Omental fat pad (tissue), 4 donors: ENCODE measurements around the gene PLCG2. TPM values are rescaled to one million over a fixed set of nuclear protein-coding genes. Genes with fewer than 3 reads are reported as not detected.

Experiments
- ATAC-seq: fragments of 150-250 bp; one replicate; pipeline ENCODE4 v1.9.1; 2016; ENCODE audit warnings: mild to moderate bottlenecking, moderate library complexity; ENCODE audit not compliant: low FRiP score
- DNase-seq: peaks from one replicate; pipeline ENCODE4 v3.0.0-alpha.2; 2019; ENCODE audit warnings: low spot score
- total RNA-seq, 4 donors: library from RNA; depleted of rRNA; stranded (reverse); fragments of >200 nt; gene quantifications; one replicate each; pipeline ENCODE4 v1.1.0, GENCODE V29; 2016
- TF ChIP-seq, protein P1 (sequence below), 3 donors: fragments of 450-650 bp; IDR thresholded peaks; one replicate each; pipeline ENCODE4 v1.5.1; 2016 to 2017; ENCODE audit warnings: antibody characterized with exemption in 3 of 3, mild to moderate bottlenecking in 3 of 3, moderate library complexity in 2 of 3

PLCG2 gene
- total RNA-seq, 4 donors from 2014 or later, result 8.3 to 59.6 (median 19.9) TPM

GRCh38 chr16:81910366-81910885 lies 131.3 kb downstream of the PLCG2 start:
- TF ChIP-seq, protein P1, sequence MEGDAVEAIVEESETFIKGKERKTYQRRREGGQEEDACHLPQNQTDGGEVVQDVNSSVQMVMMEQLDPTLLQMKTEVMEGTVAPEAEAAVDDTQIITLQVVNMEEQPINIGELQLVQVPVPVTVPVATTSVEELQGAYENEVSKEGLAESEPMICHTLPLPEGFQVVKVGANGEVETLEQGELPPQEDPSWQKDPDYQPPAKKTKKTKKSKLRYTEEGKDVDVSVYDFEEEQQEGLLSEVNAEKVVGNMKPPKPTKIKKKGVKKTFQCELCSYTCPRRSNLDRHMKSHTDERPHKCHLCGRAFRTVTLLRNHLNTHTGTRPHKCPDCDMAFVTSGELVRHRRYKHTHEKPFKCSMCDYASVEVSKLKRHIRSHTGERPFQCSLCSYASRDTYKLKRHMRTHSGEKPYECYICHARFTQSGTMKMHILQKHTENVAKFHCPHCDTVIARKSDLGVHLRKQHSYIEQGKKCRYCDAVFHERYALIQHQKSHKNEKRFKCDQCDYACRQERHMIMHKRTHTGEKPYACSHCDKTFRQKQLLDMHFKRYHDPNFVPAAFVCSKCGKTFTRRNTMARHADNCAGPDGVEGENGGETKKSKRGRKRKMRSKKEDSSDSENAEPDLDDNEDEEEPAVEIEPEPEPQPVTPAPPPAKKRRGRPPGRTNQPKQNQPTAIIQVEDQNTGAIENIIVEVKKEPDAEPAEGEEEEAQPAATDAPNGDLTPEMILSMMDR (IDR thresholded peaks at IDR 0.05), result no peak
- no peak for ATAC-seq
- no peak for DNase-seq

GRCh38 chr16:81912395-81912794 lies 133.3 kb downstream of the PLCG2 start:
- no peak for ATAC-seq
- TF ChIP-seq, protein P1 (IDR thresholded peaks at IDR 0.05), result no peak
- no peak for DNase-seq

DNA sequence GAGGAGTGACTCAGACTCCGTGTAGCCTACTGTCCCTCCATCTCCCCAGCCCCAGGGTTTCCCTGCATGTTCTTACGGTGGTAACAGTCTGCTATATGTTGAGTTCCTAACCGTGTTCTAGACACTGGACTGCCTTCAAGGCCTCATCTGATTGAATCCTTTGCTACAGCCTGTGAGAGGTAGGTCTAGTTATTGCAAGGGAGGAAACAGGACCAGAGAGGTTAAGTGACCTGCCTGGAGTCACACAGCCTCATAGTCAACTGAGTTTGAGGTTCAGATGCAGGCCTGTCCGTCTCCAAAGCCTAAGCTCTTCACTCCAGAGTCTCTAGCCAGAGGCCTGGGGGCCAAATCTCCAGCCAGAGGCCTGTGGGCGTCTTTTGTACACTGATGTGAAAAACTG lies 134.1 kb downstream of the PLCG2 start:
- DNase-seq, result no peak
- TF ChIP-seq, protein P1 (IDR thresholded peaks at IDR 0.05), result no peak

GRCh38 chr16:81917375-81917774 lies 138.3 kb downstream of the PLCG2 start:
- no peak for ATAC-seq
- TF ChIP-seq, protein P1 (IDR thresholded peaks at IDR 0.05), result no peak
- no peak for DNase-seq

More for the DNA sequence above, 134.1 kb downstream of the PLCG2 start:
- ATAC-seq, result no peak

DNA sequence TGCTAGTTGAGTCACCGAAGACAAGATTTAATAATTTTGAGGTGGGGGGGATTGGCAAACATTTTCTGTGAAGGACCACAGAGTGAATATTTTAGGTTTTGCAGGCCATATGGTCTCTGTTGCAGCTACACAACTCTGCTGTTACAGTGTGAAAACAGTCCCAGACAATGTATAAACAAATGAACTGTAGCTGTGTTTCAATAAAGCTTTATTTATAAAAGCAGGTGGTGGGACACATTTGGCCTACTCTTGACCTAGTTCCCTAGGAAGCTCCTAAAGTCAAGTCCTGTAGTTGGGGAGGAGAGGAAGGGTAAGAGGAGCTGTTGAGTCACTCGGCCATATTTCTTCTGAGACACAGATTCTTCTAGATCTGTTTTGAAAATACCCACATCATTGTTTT lies 139.8 kb downstream of the PLCG2 start:
- DNase-seq (no peak), ATAC-seq (no peak)

GRCh38 chr16:81920498-81920897 lies 141.4 kb downstream of the PLCG2 start:
- DNase-seq (no peak), ATAC-seq (no peak)
- TF ChIP-seq, protein P1 (IDR thresholded peaks at IDR 0.05), result no peak

More for the DNA sequence above, 139.8 kb downstream of the PLCG2 start:
- TF ChIP-seq, protein P1 (IDR thresholded peaks at IDR 0.05), result no peak

- TF ChIP-seq, protein P1 (IDR thresholded peaks at IDR 0.05), result no peak
- DNase-seq, result no peak
Measured at GRCh38 chr16:81921085-81921814, 142.2 kb downstream of the PLCG2 start.

More at GRCh38 chr16:81921085-81921814, 142.2 kb downstream of the PLCG2 start:
- ATAC-seq, result peak; percentile 64
